ENCODE results near the gene MAP3K1.

MAP3K1 gene

DNA sequence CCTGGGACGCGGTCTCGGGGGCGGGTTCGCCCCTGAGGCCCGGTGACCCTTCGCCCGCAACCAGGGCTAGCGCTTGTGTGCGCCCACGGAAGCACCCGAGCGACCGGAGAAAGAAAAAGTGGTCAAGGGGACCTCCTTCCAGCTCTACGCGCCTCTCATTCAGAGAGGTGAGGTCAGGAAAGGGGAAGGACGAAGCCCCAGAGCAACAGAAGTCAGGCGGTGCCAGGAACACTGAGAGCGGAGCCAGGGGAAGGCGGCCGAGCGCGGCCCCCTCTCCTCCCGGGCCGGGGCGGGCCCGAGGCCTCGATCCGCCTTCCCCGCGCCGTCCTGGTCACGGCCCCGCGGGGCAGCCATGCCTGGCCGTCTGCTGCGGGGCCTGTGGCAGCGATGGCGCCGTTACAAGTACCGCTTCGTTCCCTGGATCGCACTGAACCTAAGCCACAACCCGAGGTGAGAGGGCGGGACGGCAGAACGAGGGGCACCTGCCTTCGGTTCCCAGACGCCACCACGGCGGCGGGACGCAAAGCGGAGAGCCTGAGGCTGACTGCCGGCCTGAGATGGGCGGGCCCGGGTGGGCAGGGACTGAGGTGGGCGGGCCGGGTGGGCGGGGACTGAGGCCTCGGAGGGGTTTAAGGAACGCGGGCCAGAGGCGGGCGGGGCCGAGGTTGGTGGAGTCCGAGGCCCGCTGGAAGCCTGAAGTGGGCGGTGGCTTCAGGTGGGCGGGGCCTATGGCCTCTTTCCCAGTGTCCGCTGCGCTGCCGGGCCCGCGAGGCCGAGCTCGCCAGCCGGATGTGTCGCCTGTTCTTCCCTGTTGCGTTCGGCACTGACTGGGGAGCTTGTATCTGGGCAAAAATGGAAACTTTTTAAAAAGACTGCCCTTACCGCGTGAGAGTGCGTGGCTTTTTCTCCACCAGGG is 94.2 kb downstream of the MAP3K1 start, which contains the start of gene SETD9:
Gene SETD9 (plus strand): TSS at position 303 of the 916 bp plus-strand sequence. CDS start 50 bp downstream, at position 353.
- peak; percentile 98 to 99 for DNase-seq

- peak; percentile 73 to 79 for DNase-seq
Measured at GRCh38 chr5:56910210-56910965, 95.0 kb downstream of the MAP3K1 start.

DNA sequence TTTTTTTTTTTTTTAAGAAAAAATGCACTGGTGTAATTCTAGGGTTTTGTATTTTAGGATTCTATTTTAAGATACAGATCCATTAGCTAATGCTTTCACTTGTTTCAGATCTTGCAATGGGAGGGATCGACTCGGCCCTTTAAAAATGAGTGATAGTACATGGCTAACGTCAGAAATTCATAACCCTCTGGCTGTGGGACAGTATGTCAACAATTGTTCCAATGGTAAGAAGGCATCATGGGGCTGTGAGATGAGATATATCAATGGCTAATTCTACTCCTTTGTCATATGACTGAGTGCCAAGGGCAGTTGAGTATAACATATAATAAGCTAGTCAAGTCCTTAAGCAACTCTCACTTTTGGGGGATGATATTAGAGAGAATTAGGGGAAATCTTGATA is 98.4 kb downstream of the MAP3K1 start:
- no peak for DNase-seq

GRCh38 chr5:56914678-56915077 is 99.3 kb downstream of the MAP3K1 start:
- no peak for DNase-seq

DNA sequence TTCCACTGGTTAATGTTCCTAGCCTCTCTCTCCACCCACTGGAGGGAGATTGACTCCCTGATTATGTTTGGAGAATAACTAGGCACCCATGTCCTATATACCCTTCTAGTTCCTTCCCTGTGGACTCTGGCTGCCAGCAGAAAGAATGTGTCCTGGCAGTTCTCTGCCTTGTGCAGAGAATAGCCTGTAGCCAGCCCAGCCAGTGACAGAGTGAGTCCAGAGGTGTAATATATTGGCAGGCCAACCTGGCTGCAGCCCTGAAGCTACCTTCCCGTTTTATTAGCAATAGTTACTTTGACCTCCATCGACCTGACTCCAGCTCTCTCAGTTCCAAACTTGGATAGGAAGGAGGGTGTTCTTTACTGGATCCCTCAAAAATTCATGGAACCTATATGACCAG is 102.2 kb downstream of the MAP3K1 start:
- no peak for DNase-seq

GRCh38 chr5:56918054-56918453 is 102.7 kb downstream of the MAP3K1 start:
- DNase-seq, result no peak

GRCh38 chr5:56919942-56920662 is 104.8 kb downstream of the MAP3K1 start:
- no peak for DNase-seq

- DNase-seq, result no peak
Measured at GRCh38 chr5:56922922-56923321, 107.6 kb downstream of the MAP3K1 start.

GRCh38 chr5:56934325-56934724 is 119.0 kb downstream of the MAP3K1 start:
- no peak for DNase-seq

DNA sequence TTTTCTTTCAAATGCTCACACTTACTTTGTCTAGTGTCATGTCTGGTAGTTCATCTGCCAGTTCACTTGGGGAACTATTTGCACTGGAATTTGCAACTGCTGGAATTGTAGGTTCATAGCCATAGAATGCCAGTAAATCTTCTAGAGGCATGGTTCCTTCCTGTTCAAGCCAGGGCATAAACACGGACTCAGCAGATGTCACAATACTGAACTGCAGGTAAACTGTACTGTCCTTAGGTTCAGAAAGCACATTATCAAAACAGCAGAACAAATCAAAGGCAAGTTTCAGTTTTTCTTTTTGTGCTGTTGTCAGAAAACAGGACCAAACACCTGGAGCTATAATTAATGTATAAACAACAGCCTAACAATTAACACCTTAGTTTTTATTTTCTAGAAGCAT is 123.5 kb downstream of the MAP3K1 start:
- no peak for DNase-seq

- DNase-seq, result peak in 1 of 2 donors; percentile 13
Measured at GRCh38 chr5:56941981-56942380, 126.6 kb downstream of the MAP3K1 start.

Data from inflammatory macrophage (primary cell).